SW 1271 (cell line): ENCODE measurements around the gene AP2B1.
A peak's percentile ranks its signal among the peaks of the same experiment; 100 is the strongest.
"Not testable (repeated sequence)": the region's sequence is repeated elsewhere in the genome, so short reads cannot be mapped to it uniquely, and the experiment has no call there.

Experiments used
- DNase-seq, 2 experiments: peaks; one replicate each; lab custom pipeline; 2025; lab: John Stamatoyannopoulos, UW

Gene AP2B1

GRCh38 chr17:35587074-35587961 lies at the start of gene AP2B1:
TSS of gene AP2B1 (plus strand) at chr17:35587322. CDS start at chr17:35594031, 6,709 bp downstream.
- peak; percentile 77 to 94 for DNase-seq

GRCh38 chr17:35537601-35538141 lies 49.5 kb upstream of the AP2B1 start, which contains the start of gene SLFN12L:
TSS of gene SLFN12L (minus strand) at chr17:35537678. CDS start at chr17:35522364, 15,314 bp downstream.
- no peak for DNase-seq

GRCh38 chr17:35539659-35540026 lies 47.5 kb upstream of the AP2B1 start:
- DNase-seq = no peak

GRCh38 chr17:35540589-35541404 lies 46.3 kb upstream of the AP2B1 start:
- DNase-seq = peak in 1 of 2 experiments; percentile 33

GRCh38 chr17:35541434-35541833 lies 45.7 kb upstream of the AP2B1 start:
- DNase-seq = no peak

- no peak for DNase-seq
These were observed 44.1 kb upstream of the AP2B1 start for GRCh38 chr17:35542990-35543389.

- no peak for DNase-seq
These were observed 43.3 kb upstream of the AP2B1 start for GRCh38 chr17:35543856-35544255.

GRCh38 chr17:35545150-35545549 lies 42.0 kb upstream of the AP2B1 start:
- DNase-seq = no peak

GRCh38 chr17:35546487-35546886 lies 40.6 kb upstream of the AP2B1 start:
- DNase-seq = no peak

- DNase-seq = no peak
These were observed 38.8 kb upstream of the AP2B1 start for GRCh38 chr17:35548208-35548810.

GRCh38 chr17:35548978-35549377 lies 38.1 kb upstream of the AP2B1 start:
- no peak for DNase-seq

- DNase-seq = no peak
These were observed 33.8 kb upstream of the AP2B1 start for GRCh38 chr17:35553310-35553709.

- no peak for DNase-seq
These were observed 32.5 kb upstream of the AP2B1 start for GRCh38 chr17:35554668-35555067.

- no peak for DNase-seq
These were observed 31.4 kb upstream of the AP2B1 start for GRCh38 chr17:35555691-35556090.

- no peak for DNase-seq
These were observed 29.8 kb upstream of the AP2B1 start for GRCh38 chr17:35557353-35557752.

GRCh38 chr17:35559495-35560210 lies 27.5 kb upstream of the AP2B1 start:
- DNase-seq = no peak

GRCh38 chr17:35560703-35561102 lies 26.4 kb upstream of the AP2B1 start, which contains the start of gene SLFN14:
TSS of gene SLFN14 (minus strand) at chr17:35560819. CDS start at chr17:35558062, 2,757 bp downstream.
- DNase-seq = no peak

GRCh38 chr17:35563181-35563580 lies 23.9 kb upstream of the AP2B1 start:
- DNase-seq = not testable (repeated sequence)

GRCh38 chr17:35566968-35567367 lies 20.2 kb upstream of the AP2B1 start:
- DNase-seq = no peak

- peak in 1 of 2 experiments; percentile 21 for DNase-seq
These were observed 18.6 kb upstream of the AP2B1 start for GRCh38 chr17:35568561-35568960.

- DNase-seq = no peak
These were observed 17.7 kb upstream of the AP2B1 start for GRCh38 chr17:35569405-35569804.
